ENCODE results near the gene NXPH4. TPM values are rescaled to one million over a fixed set of nuclear protein-coding genes. Genes with fewer than 3 reads are reported as not detected.

NXPH4 gene
- total and polyA plus RNA-seq, 2 donors (not counting 1 experiment from before 2014, with no cell fraction given), result 3.5 to 8.6 TPM

- no peak for TF ChIP-seq EZH2 (IDR thresholded peaks at IDR 0.05; ENCODE audit: borderline replicate concordance, insufficient read depth, low read depth, low read length, poor library complexity, severe bottlenecking)
- no peak for TF ChIP-seq CTCF (IDR thresholded peaks at IDR 0.05)
- Mint-ChIP-seq H3K27me3 (peaks cover 8% of the 10 kb centered on the region), H3K27ac (peak overlapping the region; percentile 100), H3K4me1 (peaks cover 93% of the 10 kb centered on the region), H3K9me3 (ENCODE audit: insufficient read depth) (no peaks in the 10 kb centered on the region), H3K4me3 (peak overlapping the region; percentile 88)
- ChIA-PET POLR2A (interaction anchor here (1.3 to 11.2 kb wide), 2 partner anchors 9 kb away, joined by 4 to 89 read pairs; no protein-coding TSS in a partner anchor), CTCF (interaction anchor here (12.0 to 31.1 kb wide), 3 partner anchors 5 to 18 kb away, joined by 360 to 838 read pairs (median 360); partner anchors contain the start of genes NXPH4 and SHMT2)
- Histone ChIP-seq H3K27me3 (replicated peaks in 1 of 4; ENCODE audit: control extremely low read depth in 1 of 4, control insufficient read depth in 3 of 4, insufficient read depth in 4 of 4, low read length in 3 of 4) (peaks cover 0 to 31% (median 12%) of the 10 kb centered on the region in 4 experiments), H3K4me3 (ENCODE audit: control extremely low read depth in 1 of 5, extremely low read depth in 1 of 5, insufficient read depth in 1 of 5, low read depth in 2 of 5, low read length in 4 of 5) (peak overlapping the region in 1 of 5 experiments; percentile 56), H2AFZ (ENCODE audit: insufficient read depth, low read depth, low read length, poor library complexity, severe bottlenecking) (no peak overlapping the region), H3K9ac (ENCODE audit: low read length) (peak overlapping the region; percentile 50), H3K79me2 (ENCODE audit: control insufficient read depth, insufficient read depth, low read length) (peaks cover 44% of the 10 kb centered on the region), H3K36me3 (replicated peaks in 1 of 2; ENCODE audit: control extremely low read depth in 1 of 2, control insufficient read depth in 1 of 2, extremely low read depth in 1 of 2, insufficient read depth in 2 of 2, low read length in 1 of 2) (peaks cover 0 to 37% of the 10 kb centered on the region in 2 experiments), H3K9me3 (ENCODE audit: control extremely low read depth in 1 of 3, control insufficient read depth in 2 of 3, insufficient read depth in 1 of 3, low read length in 2 of 3) (peaks cover 0 to 11% (median 0%) of the 10 kb centered on the region in 3 donors), H3K4me2 (replicated peaks; ENCODE audit: low read depth, low read length, poor library complexity, severe bottlenecking) (peak overlapping the region; percentile 84), H3K4me1 (ENCODE audit: control insufficient read depth in 2 of 2, insufficient read depth in 2 of 2, low read length in 2 of 2) (peaks cover 72 to 85% of the 10 kb centered on the region in 2 donors), H3K27ac (ENCODE audit: low read length in 2 of 2) (peak overlapping the region; percentile 86 to 88), H4K20me1 (ENCODE audit: control insufficient read depth, insufficient read depth, low read length, poor library complexity, severe bottlenecking) (peaks cover 15% of the 10 kb centered on the region)
- 100% methylated on average over 8 of the region's 15 CpGs for WGBS (ENCODE audit: insufficient coverage)
- no peak for DNase-seq
- ATAC-seq (ENCODE audit: low read depth), result no peak
- intact Hi-C loops (cut with micrococcal nuclease), result loop anchor here (1.0 to 10.0 kb wide), 2 partner anchors 7 to 479 kb away; partner anchors contain the start of gene PRIM1
Measured at GRCh38 chr12:57233357-57234232, 17.0 kb downstream of the NXPH4 start.

Data from B cell (primary cell).